ENCODE measurements around the gene THEM4.

Gene THEM4

DNA sequence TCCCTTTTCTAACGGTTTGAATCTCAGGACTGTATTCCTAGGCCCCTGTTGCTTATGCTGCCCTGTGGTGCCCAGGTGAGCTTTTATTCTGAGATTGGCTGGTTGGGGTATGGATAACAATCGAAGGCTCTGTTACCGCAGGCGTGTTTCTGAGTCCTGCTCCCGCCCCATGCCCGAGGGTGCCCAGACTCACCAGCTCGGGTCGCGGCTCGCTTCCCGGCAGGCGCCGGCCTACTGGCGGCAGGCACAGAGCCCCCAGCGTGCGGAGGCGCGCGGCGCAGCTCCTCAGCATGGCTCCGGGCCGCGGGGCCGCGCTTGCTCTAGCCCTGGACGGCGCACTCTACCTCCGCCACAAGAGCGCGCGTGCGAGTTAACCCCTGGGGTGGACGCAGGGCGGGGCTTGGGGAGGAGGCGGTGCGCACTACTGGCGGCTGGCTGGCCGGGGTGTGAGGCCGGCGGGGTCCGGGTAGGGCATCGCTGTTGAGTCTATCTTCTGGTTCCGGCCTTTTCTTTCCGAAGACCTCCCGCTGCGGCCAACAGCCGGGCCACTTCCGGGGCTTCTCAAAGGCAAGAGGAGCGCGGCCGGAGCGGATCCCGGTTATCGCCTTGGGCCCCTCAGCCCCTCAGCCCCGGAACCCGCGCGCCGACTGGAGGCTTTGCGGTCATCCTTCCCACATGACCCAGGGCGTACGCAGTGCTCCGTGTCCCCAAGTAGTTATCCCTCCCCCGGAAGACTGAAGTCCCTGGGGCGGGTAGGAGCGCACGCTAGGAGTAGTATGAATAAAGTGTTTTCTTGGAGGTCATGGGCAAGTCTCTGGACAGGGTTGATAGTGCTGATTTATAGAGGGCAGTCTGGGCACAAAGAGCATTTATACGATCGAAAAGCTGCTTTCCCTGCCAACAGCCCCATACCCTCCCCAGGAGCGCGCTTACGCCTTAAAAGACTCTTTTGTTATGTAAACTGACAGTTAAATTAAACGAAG lies at the start of gene THEM4:
THEM4 (minus strand) TSS at position 345 of the 983 bp plus-strand sequence; CDS start at position 292, 53 bp downstream.
- peak; percentile 83 to 84 for DNase-seq (ENCODE audit: low read depth in 2 of 2)

DNA sequence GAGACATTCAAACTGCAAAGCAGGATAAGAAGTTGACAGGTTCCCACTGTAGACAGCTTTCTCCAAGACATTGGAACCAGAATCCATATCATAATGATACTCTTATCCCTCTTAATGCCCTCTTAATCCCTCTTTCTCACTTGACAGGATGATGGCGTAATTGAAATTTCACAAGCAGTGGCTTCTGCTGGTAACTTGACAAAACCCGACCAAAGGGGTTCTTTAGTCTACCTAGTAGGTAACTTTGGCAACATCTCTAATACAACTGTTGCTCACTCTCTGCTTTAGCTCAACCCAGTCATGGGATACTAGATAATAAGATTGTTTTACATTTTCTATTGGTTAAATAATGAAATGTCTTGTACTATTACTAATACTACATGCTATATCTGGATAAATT lies 49.6 kb upstream of the THEM4 start:
- no peak for DNase-seq (ENCODE audit: low read depth in 2 of 2)

DNA sequence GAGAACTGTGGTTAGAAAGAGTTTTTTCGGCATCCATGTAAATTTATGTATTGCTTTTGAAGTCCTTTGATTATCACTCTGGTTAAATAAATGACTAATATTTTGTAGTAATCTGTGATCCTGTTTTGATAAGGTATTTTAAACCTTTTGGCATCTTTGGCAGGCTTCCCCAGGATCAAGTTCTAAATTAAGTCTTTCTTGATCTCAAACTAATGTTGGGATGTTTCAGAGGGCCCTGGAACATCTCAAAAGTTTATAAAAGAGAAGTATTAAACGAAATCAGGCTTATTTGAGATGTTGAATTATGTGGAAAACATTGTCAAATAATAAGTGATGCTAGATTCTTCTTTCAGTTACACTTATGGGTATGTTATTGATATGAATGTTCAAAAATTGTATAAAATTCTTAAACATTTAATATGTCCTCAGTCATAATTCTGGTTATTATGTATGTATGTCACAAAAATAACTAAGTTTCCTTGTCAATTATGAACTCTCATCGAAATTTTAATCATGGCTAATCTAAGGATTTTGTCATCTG lies 47.7 kb upstream of the THEM4 start:
- DNase-seq (ENCODE audit: low read depth in 2 of 2), result no peak

- DNase-seq (ENCODE audit: low read depth in 2 of 2), result no peak
These were observed 44.2 kb upstream of the THEM4 start for GRCh38 chr1:151953409-151954094.

DNA sequence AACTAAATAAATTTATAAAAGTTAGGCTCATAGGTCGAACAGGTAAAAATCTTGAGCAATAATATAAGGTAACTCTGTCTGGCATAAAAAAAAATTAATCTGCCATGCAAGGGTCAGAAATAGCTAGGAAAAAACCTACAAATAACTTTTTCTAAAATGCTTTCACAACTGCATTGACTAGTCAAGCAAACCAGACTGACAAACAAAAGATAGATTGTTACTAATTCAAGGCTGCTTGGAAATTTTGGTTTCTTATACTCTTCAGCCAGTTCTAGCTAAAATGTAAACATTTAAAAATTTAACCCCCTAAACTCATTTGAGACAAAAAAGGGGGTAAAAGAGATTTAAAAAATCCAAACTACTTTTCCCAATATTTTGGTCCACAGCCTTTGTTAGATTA lies 43.5 kb upstream of the THEM4 start:
- no peak for DNase-seq (ENCODE audit: low read depth in 2 of 2)

- no peak for DNase-seq (ENCODE audit: low read depth in 2 of 2)
These were observed 40.3 kb upstream of the THEM4 start for GRCh38 chr1:151949371-151950193.

- no peak for DNase-seq (ENCODE audit: low read depth in 2 of 2)
These were observed 39.2 kb upstream of the THEM4 start for GRCh38 chr1:151948506-151948905.

GRCh38 chr1:151947140-151947539 lies 37.8 kb upstream of the THEM4 start:
- no peak for DNase-seq (ENCODE audit: low read depth in 2 of 2)

DNA sequence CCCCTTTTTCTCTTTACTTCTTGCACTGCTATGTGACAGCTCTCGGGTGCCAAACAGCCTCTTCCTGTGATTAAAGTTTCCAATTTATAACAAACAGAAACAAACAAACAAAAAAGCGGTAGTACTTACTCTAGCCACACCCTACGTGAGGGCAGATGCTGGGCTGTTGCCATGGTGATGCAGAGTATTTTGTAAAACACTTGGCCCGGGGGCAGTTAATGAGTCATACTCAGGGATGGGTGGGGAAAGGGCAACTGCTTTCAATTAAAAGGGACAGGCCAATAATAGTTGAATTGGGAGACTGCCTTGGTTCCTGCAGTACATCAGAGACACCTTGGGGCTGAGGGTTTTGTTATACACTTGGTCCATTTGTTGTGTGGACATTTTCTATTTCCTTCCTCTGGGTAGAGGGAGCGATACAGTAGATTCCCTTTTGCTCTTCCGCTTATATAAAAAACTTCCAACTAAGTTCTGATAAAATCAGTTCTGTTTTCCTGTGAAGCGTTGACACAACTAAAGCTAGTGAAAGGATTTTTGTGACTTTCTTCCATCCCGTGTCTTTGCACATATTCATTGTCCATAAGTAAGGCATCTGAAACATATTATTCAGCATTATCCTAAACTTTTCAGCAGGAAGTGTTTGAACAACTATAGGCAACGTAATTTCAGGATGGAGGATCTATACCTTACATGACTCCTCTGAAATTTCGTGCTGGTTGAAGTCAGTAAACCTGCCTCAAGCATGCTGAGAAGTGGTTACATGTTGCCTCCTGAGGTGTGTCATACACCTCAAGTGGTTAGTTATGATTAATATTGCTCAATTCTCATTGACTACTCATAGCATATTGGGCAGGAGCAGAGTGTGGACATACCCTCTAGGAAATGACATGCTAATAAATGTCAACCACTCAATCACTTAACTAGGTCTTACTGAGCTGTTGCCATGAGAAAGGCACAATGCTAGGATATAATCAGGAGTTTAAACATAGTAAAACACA lies 36.7 kb upstream of the THEM4 start:
- peak; percentile 89 to 90 for DNase-seq (ENCODE audit: low read depth in 2 of 2)

DNA sequence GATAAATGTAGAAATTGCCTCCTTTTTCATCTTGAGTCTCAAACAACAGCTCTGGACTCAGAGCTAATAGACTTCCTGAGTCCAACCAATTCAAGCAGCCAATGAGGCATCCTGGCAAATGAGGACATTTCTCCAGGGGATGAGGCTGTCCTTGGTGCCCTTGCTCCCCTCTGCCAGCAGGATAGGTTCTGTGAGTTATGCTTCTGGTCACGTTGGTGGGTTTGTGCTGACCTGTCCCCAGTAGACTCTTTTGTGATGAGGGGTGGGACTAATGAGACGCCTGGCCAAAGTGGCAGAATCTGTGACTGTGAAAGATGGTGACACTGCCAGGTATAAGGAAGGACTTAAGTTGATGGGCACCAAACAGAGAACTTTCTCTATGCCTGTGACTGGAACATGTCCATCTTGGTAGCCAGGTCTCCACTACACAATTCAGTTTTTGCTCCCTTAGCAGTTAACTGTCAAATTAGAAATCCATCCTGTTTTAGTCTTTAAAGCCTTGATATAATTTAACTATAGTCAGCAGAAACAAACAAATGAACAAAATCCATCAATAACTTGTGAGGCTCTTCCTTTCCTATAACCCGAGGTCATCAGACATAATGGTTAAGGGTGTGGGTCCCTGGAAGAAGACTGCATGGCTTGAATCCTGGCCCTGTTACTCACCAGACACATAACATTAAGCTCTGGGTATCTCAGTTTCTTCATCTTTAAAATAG lies 35.7 kb upstream of the THEM4 start:
- DNase-seq (ENCODE audit: low read depth in 2 of 2), result no peak

DNA sequence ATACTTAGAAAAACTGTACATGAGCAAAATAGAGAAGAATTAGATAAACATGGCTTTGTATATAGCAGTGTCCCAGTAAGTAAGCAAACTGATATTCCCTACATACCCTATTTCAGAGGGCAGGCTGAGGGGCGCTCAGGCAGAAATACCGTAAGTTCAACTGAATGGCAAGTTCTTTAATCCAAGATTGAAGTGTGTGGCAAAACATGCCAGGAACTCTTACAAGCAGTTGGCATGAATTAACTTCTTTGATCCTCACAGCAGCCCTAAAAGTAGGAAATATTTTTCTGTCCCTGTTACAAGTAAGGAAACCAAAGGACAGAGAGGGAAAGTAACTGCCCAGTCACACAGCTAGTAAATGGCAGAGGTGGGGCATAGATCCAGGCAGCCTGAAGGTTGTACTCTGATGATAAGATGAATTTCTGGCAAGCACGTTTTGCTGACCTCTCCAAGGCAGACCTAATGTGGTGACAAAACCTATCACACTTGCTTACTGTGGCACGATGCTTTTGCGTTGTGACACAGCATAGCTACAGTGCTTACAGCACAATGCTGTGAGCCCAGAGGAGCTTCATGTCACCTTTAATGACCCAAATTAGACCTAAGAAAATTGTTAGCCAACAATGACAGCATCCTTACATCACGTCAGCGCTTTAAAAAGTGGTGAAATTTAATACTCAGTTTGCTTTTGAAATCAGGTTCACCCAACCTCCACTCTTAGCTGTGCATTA lies 35.0 kb upstream of the THEM4 start:
- no peak for DNase-seq (ENCODE audit: low read depth in 2 of 2)

DNA sequence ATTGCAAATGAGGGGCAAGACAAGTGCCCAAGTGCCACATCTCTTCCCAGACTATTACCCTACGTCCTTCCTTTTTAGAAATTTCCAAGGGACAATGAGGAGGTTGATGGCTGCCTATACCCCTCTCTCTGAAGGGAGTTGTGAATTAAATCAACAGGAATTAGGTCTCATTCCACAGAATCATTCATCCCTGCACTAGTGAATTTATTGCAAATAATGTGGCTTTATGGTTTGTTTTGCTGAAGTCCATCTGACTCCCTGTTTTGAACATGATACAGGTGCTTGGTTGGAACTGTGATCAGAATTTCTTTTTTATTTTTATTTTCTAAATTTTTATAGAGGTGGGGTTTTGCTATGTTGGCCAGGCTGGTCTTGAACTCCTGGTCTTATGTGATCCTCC lies 34.3 kb upstream of the THEM4 start:
- DNase-seq (ENCODE audit: low read depth in 2 of 2), result no peak

DNA sequence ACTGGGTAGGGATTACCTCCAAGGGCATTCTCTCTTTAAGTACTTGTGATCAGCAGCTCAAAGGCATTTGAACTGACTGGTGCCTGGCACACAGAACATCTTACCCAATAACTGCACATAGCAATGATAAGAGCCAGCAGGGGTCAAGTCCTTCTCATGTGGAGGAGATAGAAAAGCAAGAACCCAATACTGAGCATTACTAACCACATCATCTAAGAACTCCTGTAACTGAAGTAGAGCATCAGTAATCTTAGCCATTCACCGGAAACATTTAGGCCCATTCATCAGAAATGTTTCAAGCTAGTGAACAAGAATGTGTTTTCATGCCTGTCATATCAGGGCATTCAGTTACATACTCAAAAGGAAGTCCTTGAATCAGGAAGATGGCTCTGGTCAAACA lies 33.6 kb upstream of the THEM4 start:
- no peak for DNase-seq (ENCODE audit: low read depth in 2 of 2)

DNA sequence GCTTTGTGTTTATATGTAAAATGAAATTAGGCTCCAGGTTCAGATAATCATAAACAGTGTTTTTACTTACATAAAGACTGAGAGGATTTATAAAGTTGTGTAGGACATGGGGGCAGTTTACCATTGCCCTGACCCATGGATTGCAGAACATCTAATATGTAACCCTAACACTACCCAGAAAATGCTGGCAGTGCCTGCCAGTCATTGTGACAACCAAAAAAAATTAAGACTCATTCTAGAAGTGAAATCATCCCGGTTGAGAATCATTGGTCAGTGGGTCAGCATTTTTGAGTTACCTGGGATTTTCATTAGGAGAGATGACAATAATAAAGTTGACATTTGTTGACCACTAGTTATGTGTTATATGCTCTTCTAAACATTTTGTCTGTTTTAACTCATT lies 31.2 kb upstream of the THEM4 start:
- no peak for DNase-seq (ENCODE audit: low read depth in 2 of 2)

DNA sequence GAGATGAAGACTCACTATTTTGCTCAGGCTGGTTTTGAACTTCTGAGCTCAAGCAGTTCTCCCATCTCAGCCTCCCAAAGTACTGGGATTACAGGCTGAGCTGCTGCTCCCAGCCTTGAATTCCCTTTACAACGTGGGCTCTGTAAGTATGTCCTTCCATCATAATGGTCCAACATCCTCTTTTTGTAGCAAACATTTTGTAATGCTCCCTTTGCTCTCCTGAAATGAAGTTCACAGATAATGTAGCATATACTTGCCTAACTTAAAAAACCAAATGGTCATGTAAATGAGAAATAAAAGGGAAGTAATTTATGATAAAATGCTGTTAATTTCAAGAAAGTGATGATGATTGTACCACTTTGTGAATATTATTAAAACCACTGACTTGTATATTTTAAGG lies 30.5 kb upstream of the THEM4 start:
- DNase-seq (ENCODE audit: low read depth in 2 of 2), result no peak

DNA sequence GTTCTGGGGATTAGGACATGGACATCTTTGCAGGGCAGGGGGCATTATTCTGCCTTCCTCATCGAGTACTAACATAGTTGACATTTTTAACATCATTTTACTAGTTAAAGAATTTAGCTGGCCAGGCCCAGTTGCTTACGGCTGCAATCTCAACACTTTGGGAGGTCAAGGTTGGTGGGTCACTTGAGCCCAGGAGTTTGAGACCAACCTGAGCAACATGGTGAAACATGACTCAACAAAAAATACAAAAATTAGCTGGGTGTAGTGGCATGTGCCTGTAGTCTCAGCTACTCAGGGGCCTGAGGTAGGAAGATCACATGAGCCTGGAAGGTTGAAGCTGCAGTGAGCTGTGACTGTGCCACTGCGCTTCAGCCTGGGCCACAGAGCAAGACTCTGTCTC lies 29.8 kb upstream of the THEM4 start:
- no peak for DNase-seq (ENCODE audit: low read depth in 2 of 2)

DNA sequence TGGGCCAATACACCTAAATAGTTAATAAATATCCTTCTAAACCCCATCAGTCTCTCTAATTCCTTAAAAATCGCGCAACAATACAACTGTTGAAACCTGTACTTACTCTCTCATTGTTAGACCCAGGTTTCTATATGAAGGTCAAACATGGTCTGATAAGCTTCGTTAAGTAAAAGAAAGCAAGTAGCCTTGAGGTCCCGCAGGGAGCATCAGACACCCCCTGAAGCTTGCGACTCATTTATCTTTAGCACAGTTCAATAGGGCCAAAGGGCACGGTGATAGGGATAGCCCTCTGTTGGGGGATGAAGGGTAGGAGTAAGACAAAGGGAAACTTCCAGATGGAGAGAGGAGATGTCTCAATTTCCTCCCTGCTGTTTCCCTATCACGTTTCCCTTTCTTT lies 27.3 kb upstream of the THEM4 start:
- no peak for DNase-seq (ENCODE audit: low read depth in 2 of 2)

DNA sequence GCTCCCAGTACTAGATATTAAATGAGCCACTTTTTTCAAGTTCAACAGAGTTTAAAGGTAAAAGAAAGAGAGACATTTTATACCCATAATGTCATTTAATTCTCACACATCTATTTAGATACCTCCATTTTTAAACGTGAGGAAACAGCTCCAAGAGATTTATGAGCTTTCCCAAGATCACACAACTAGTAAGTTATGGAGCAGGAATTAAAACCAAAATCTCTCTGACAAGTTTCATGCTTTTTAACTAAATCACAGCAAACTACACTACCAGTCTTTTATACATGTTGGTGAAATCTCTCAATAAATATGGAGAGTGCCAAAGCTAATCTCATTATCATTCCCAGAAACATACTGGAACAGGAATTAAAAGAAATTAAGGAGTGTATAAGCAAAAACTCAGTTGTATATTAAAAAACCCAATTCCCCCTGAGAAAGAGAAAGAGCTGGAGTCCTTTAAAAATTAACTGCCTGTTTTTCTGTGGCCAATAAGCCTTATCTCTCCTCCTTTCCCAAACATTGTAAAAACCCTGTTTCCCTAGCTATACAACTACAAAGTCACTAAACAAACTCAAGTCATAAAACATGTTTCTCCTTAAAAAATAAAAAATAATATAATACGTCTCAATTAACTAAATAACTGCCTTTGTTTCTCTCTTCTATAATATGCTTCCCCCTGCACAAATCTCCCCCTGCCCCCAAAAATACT lies 26.7 kb upstream of the THEM4 start:
- no peak for DNase-seq (ENCODE audit: low read depth in 2 of 2)

DNA sequence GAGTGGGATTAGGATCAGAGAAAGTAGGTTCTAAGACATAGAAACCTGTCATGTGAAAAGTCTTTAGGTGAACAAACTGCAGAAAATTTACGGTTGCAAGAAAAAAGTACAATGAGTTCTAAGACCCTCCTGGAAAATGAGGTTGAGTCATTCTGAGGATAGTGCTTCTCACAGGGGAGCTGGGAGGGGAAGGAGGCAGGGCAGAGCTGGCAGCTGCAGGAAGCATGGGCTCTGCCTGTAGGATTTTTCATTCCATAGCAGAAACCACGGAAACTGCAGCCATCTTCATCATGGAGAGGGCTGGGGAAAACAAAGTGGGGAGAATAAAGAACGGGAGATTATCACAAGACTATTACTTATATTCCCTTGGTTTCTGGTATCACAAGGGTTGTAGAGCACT lies 25.8 kb upstream of the THEM4 start:
- DNase-seq (ENCODE audit: low read depth in 2 of 2), result peak; percentile 7 to 27

Measured in fibroblast of skin of left quadriceps (primary cell).